ENCODE data around the gene KCNJ3.

GRCh38 chr2:154696810-154697417, 1.6 kb upstream of the KCNJ3 start:
- no peak for TF ChIP-seq EZH2 (IDR thresholded peaks at IDR 0.05; ENCODE audit: borderline replicate concordance, low read depth, low read length, poor library complexity, severe bottlenecking)
- no peak for TF ChIP-seq CTCF (conservative IDR thresholded peaks at IDR 0.05; ENCODE audit: low read depth, low read length)

Data from A673 (cell line).